GM21786 (cell line): Measurements from ENCODE around the gene CDC42BPA.
A peak's percentile ranks its signal among the peaks of the same experiment; 100 is the strongest.
"Not testable (repeated sequence)": the region's sequence is repeated elsewhere in the genome, so short reads cannot be mapped to it uniquely, and the experiment has no call there.

ENCODE experiments used
- ATAC-seq: cut with Tn5 transposase; IDR thresholded peaks from one replicate; pipeline ENCODE4 v1.9.1; 2021; ENCODE audit not compliant: unreplicated experiment

Gene CDC42BPA

DNA sequence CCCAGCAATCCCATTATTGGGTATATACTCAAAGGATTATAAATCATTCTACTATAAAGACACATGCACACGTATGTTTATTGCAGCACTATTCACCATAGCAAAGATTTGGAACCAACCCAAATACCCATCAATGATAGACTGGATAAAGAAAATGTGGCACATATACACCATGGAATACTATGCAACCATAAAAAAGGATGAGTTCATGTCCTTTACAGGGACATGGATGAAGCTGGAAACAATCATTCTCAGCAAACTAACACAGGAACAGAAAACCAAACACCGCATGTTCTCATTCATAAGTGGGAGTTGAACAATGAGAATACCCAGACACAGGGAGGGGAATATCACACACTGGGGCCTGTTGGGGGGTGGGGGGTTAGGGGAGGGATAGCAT, 318.7 kb downstream of the CDC42BPA start:
- ATAC-seq: not testable (repeated sequence)

GRCh38 chr1:226995365-226996332, 322.6 kb downstream of the CDC42BPA start:
- ATAC-seq: peak; percentile 99

DNA sequence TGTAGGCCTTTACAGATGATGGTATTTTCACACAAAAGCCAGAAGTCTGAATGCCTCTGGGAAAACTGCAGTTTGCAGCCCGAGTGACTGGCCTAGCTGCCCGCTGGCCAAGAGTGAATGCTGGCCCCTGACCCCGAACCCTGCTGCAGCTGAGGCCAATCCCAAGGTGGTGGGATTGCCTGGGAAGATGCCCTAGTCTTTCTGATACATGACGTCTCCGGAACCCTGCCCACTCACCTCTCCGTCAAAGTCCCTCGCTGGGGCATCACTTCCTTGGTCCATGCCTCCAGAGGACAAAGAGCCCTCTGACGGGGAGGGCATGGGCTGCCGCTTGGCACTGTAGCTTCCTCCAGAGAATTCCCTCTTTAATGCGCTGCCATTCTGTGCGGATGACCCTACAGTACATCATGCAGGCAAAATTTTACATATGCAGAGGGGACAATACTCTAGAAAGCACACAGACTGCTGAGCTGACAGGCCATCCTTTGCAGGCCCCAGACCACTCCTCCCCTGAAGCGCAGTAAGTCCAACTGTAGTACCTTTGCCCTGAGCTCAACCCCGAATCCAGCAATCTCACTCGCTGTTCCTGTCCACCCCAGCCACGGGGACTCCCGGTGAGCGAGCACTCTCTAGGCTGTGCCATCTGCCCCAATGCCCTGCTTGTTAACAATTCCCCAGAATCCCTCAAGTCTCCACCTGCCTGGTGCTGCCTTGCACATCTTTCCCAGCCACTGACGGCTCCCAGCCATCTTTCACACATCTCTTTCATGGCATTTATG, 323.5 kb downstream of the CDC42BPA start:
- ATAC-seq: no peak

DNA sequence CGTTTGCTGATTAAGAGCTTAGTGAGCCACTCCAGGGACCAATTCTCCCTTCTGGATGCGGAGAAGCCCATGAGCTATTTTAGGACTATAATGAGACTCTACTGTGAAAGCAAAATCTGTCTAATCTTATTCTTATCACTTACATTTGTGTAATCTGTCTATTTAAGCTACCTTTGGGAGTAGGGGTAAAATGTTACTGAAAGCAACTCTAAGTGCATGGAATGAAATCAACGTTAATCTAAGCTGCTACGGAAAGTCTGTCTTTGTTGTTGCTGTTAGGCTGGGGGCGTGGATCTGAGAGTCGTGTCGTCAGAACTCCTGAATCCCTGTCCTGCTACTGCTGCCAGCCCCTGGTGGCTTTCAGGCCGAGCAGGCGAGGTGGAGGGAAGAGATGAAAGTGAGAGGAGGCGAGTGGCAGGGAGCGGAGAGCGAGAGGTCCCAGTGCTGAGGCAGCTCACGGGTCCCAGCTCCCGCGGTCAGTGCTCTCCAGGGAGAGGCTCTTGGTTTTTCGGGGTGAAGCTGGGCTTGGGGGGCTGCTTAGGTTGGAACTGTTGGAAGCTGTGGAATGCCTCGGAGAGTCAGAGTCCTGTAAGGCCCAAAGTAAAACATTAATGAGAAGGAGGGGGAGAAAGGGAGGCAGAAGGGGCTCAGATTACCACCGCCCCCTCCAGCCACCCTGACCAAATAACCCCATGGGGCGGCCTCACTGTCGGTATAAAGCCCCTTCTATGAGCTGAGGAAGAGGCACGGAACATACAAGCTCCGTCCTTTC, 324.3 kb downstream of the CDC42BPA start:
- no peak for ATAC-seq

DNA sequence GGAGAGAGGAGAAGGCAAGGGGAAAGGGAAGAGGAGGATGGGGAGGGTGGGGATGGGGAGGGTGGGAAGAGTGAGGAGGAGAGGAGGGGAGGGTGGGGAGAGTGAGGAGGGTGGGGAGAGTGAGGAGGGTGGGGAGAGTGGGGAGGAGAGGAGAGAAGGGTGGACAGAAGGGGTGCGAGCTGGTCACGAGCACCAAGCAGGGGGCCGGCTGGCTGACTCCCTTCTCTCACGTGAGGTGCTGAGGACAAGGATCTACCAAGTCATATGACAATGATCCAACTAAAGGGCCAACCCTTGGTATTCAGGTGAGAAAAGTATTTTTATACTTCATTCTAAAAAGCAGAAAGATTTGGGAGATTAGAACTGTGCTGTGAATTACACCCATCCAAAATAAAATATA, 326.4 kb downstream of the CDC42BPA start:
- ATAC-seq: no peak

DNA sequence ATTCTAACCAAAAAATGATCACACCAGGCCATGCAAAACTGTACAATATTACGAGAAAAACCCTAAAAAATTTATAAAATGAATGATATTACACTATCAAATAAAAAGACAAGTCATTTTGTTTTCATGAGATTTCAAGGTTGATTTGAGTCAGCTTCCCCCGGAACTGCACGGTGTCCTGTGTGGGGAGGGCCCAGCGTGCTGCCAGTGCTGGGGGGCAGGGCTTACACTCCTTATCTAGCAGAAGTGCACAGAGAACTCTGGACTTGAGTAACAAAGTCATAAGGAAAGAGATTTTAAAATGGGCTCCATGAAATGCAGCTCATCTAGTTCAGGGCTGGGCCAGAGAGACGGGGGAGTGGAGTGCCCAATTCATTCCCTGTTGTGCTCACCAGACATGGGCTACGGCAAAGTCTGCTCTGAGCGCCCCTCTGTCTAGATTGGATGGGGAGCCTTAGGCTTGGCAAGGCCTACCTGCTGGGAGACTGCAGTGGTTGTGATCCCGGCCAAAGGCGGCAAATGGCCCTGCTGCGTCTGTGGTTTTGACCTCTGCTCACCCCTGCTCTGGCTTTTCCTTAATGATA, 328.1 kb downstream of the CDC42BPA start:
- ATAC-seq: peak; percentile 67

DNA sequence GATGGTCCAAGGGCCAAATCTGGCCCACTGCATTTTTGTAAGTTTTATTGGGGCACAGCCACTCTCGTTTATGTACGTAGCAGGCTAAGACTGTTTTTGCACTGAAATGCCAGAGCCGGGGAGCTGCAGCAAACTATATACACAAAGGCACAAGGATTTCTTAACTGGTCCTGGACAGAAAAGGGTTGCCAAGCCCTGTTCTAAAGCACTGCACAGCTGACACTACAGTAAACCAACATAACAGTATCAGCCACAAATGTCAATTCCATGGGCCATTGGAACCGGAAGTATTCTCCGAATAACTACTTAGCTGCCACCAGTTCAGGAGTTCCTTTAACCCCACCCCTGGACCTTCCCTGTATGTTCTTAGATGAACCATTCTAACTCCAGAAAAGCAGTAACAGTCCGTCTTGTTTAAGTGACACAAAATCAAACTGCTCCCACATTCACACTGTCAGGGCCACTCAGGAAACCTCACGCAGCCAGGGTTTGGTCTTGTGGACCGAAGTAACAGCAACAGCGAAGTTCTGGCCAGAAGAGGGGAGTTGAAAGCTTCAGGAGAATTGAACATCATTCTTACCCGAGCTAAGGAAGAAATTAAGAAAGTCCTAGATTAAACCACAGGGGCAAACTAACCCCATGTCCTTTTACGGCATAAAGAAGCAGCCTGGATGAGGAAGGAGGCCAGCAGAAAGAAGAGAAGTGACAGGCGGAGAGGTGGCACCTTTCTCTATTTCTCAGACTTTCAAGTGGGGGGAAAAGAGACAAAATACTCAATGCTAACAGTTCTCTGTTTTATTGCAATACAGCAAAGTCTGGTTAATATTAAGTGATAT, 329.0 kb downstream of the CDC42BPA start:
- no peak for ATAC-seq

GRCh38 chr1:226988334-226988666, 330.0 kb downstream of the CDC42BPA start:
- ATAC-seq: no peak

GRCh38 chr1:226987623-226988333, 330.5 kb downstream of the CDC42BPA start:
- no peak for ATAC-seq

GRCh38 chr1:226987179-226987536, 331.1 kb downstream of the CDC42BPA start:
- no peak for ATAC-seq

DNA sequence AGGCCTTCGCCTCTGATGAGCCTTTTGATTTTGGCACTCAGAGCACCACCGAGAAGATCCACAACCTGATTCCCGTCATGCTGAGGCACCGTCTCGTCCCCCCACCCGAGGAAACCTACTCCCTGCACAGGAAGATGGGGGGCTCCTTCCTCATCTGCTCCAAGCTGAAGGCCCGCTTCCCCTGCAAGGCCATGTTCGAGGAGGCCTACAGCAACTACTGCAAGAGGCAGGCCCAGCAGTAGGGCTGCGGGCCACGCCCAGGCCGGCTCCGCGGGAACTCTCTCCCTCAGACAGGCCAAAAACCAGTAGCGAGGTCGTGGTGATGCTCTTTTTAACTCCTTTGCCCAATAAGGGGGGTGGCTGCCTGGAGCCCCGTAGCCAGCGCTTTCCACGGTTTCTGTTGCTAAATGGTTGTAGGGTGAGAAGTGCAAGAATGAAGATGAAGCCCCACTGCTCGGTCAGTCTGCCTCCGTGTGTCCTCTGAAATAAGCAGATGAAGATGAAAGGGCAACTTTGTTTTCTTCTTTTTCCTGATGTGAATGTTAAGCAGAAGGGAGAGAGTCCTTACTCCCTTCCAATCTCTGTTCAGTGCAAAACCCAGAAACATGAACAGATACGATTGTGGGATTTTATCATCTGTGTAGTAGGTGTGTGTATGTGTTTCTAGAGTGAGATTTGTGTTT, 331.7 kb downstream of the CDC42BPA start:
- ATAC-seq: no peak

DNA sequence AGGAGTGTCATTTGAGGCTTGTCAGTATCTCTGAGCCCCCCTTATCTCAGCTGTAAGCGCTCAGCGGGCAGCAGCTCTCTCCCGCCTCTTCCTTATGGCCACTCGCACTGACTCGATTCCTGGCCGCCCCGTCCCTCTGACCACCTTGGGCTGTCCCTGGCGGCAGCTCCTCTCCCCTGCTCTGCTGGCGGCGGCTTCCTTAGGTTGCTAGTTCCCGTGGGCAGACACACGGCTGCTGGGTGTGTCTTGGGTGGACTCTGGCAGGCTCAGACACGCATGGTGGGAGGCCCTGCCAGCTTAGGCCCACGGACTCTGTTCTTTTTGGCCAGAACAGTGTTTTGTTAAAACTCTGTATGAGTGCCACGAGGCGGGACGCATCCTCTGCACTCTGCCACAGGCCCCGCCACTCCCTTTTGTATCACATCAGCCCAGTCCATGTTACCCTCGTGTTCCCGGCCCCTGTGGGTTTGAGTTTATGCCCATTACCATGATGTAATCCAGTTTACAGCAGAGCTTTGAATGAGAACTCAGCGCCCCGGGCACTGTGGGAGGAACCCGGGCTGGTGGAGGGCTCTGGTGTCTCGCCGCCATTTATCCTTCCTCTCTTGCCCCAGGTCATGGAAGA, 332.3 kb downstream of the CDC42BPA start:
- no peak for ATAC-seq

DNA sequence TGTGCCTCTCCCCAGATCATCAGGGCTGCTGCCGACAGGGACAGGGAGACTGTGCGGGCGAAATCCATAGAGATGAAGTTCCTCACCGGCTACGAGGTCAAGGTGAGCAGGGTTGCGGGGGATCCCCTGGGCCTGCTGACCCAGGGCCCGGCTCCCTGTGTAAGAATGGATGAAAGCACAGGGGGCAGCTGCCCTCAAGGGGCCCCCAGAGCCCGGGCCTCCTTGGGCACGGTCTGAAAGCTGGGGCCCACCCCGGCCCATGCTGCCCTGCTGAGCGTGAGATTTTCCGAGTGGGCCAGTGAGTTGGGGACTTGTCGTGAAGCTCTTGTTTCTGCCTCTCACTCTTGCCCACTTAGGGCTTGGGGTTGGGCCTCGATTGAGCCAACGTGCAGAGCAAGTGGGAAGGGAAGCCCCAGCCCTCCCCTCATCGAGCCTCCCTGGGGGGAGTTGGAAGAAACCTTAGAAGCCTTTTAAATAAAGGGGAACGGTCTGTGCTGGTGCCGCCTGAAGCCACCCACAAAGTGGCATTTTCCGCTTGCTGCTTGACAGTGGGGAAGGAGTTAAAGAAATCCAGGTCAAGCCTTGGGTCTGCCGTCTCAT, 333.0 kb downstream of the CDC42BPA start:
- ATAC-seq: no peak

DNA sequence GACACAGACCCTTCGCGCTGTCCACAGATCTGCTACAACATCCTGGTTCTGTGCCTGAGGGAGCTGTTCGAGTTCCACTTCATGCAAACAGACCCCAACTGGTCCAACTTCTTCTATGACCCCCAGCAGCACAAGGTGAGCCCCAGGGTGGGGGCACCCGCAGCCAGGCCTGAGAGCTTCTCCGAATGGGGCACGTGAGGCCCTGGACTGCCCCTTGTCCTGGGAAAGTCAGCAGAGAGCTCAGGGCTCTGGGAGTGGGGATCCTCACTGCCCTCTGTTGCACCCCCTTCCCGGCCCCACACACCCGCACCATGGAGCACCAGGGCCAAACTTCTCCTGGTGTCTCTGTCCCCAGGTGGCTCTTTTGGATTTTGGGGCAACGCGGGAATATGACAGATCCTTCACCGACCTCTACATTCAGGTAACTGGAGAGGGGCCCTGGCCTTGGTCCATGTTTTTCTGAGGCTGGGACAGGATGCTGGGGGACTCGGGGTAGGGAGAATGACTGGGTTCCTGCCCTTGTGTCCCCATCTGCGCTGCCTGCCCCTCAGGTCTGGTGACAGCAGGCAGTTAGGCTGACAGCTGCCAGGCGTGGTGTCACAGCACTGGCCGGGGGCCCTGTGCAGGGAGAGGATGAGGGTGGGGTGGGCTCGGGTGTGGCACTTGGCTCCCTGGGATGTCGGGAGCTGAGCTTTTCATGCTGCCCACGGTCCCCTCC, 333.6 kb downstream of the CDC42BPA start:
- ATAC-seq: no peak

GRCh38 chr1:226983992-226984364, 334.3 kb downstream of the CDC42BPA start:
- no peak for ATAC-seq

DNA sequence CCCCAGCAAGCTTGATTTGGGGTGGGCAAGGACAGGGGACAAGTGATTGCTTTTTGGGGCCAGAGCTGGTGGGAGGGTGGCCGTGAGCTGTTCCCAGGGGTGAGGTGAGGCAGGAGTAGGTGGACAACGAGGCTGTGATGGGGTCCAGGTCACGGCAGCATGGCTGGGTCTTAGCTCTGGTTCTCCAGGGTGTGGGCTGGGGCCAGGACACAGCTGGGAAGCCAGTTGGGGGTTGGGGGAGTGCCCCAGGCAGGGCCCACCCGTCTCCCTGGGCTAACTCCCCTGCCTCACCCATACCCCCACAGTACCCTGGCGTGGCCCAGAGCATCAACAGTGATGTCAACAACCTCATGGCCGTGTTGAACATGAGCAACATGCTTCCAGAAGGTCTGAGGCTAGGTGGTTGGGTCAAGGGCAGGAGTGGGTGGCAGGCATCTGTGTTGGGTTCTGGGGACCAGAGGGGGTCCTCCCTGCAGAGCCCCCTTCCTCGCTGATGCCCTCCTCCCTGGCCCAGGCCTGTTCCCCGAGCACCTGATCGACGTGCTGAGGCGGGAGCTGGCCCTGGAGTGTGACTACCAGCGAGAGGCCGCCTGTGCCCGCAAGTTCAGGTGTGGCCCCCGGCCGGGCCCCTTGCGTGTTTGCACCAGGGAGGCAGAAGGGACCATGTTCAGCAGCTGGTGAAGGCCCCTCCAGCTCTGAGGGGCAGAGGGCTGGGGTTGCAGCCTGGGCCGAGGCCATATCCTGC, 334.9 kb downstream of the CDC42BPA start:
- no peak for ATAC-seq
